Dermis microvascular lymphatic vessel endothelial cell (primary cell): ENCODE measurements around the gene SERPIND1. TPM values are rescaled to one million over a fixed set of nuclear protein-coding genes. Genes with fewer than 3 reads are reported as not detected.
"Not testable (repeated sequence)": the region's sequence is repeated elsewhere in the genome, so short reads cannot be mapped to it uniquely, and the experiment has no call there.

Experiments
- DNase-seq, 2 donors: peaks; one replicate each; pipeline versions ENCODE4 v3.0.0 to v3.0.0-alpha.2; 2010; ENCODE audit warnings: low read depth in 2 of 2
- total RNA-seq: library from RNA; depleted of rRNA; stranded (reverse); fragments of >200 nt; gene quantifications from 2 replicates; pipeline ENCODE4 v1.2.1, GENCODE V29; 2014

The SERPIND1 gene
- total RNA-seq, 1 donor from 2014 or later: under 0.01 TPM

DNA sequence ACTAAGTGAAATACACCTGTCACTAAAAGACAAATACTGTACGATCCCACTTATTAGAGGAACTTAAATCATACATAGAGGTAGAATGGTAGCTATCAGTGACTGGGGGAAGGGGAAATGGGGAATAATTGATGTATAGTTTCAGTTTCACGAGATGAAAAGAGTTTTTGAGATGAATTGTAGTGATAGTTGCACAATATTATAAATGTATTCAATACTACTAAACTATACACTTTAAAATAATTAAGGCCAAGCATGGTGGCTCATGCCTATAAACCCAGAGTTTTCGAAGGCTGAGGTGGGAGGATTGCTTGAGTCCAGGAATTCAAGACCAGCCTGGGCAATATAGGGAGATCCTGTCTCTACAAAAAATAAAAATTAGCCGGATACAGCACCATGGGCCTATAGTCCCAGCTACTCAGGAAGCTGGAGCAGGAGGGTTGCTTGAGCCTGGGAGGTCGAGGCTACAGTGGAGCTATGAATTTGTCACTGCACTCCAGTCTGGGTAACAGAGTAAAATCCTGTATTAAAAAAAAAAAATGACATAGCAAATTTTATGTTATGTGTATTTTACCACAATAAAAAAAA lies 40.4 kb downstream of the SERPIND1 start:
- DNase-seq: no peak

GRCh38 chr22:20815477-20816050 lies 41.7 kb downstream of the SERPIND1 start:
- DNase-seq: no peak

DNA sequence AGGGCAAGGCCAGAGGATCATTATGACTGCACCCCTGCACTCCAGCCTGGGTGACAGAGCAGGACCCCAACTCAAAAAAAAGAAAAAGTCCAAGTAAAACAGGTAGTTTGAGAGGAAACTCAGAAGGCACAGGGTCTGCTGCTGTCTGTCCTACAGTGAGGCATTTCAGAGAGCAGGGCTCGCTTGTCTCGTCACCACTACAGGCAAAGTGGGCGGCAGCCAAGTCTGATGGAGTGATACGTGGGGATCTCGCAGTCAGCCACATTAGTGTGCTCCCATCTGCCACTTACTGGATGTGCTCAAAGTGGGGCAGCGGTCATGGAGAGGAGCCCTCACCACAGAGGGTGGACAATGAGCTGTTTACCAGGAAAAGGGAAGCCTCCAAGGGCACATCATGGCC lies 42.6 kb downstream of the SERPIND1 start:
- DNase-seq: no peak

DNA sequence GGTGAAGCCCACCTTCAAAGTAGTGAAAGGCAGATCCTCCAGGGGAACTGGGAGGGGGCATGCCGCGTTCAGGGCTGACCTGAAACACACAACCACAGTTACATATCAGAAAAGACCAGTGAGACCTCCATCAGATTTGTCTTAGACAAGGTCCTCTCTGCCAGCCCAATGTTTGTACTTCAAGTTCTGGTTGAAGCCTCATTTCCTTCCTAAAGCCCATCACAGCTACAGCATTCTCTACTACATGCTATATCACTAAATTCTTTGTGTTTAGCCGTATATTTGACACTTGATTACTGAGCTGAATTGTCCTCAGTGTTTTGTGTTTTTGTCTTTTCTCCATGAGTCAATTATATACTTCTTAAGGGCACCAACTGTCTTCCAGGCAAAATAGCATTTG lies 44.6 kb downstream of the SERPIND1 start:
- DNase-seq: no peak

DNA sequence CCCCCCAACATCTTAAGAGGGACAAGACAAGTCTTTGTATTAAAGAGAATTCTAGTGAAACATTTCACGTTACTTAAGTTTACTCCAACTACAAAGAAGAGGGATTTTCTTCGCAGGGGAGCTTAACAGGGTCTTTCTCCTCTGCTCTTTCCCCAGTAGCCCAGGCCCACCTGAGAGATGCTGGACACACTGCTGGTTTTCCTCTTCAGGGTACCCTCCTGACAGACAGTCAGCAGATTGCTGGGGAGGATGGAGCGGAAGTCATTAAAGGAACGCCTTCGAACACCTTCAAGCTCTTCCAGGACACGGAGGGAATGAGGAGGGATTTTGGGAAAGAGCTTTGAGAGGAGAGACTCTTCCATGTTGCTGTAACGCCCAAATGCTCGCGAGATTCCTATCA lies 45.6 kb downstream of the SERPIND1 start:
- DNase-seq: no peak

GRCh38 chr22:20821717-20822239 lies 47.9 kb downstream of the SERPIND1 start:
- DNase-seq: not testable (repeated sequence)

GRCh38 chr22:20822240-20822639 lies 48.3 kb downstream of the SERPIND1 start:
- DNase-seq: no peak

GRCh38 chr22:20823264-20823663 lies 49.4 kb downstream of the SERPIND1 start:
- no peak for DNase-seq

DNA sequence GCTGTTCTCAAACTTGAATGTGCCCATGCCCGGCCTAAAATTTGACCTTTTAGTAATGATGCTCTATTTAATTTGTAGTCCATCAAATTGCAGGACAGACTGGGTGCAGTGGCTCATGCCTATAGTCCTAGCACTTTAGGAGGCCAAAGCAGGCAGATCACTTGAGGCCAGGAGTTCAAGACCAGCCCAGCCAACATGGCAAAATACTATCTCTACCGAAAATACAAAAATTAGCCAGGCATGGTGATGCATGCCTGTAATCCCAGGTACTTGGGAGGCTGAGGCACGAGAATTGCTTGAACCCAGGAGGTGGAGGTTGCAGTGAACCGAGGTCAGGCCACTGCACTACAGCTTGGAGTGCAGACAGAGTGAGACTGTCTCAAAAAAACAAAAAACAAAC lies 51.3 kb downstream of the SERPIND1 start:
- not testable (repeated sequence) for DNase-seq

DNA sequence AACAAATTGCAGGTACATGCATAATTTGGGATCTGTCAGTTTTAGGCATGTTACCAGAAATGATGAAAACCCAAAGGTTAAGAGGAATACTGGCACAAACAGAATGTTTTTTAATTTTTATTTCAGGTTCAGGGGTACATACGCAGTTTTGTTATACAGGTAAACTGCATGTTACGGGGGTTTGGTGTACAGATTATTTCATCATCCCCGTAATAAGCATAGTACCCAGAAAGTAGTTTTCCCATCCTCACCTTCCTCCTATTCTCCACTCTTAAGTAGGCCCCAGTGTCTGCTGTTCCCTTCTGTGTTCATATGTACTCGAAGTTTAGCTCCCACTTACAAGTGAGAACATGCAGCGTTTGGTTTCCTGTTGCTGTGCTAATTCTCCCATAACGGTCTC lies 51.7 kb downstream of the SERPIND1 start:
- no peak for DNase-seq

- DNase-seq: not testable (repeated sequence)
Observed at GRCh38 chr22:20826373-20827152, 52.6 kb downstream of the SERPIND1 start.

DNA sequence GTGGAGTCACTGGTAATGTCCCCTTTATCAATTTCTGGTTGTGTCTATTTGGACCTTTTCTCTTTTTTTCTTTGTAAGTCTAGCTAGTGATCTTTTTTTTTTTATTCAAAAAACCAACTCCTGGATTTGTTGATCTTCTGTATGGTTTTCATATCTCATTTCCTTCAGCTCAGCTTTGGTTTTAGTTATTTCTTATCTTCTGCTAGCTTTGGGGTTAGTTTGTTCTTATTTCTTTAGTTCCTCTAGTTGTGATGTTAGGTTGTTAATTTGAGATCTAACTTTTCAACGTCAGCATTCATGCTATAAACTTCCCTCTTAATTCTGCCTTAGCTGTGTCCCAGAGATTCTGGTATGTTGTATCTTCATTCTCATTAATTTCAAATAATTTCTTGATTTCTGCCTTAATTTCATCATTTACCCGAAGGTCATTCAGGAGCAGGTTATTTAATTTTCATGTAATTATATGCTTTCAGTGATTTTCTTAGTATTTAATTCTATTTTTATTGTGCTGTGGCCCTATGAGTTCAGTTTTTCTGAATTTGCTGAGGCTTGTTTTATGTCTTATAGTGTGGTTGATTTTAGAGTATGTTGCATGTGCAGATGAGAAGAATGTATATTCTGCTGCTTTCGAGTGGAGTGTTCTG lies 55.7 kb downstream of the SERPIND1 start:
- no peak for DNase-seq

DNA sequence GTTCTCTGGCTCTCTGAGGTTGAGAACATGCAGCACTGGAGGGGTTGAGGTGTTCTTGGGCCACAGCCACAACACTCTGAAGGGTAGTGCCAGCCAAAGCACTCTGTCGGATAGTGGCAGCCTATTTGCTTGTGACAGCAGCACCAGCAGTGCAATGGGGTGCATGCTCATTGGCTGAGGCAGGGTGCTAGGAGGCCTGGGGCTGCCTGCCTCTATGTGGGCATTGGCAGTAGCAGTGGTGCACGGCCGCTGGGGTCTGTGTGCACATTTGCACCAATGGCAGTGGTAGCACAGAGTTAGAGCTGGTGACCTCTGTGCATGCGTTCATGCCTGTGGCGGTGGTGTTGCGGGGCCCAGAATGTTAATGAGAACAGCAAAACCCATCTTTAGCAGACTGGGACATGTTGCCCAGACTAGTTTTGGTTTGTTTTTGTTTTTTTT lies 59.3 kb downstream of the SERPIND1 start:
- DNase-seq: no peak

DNA sequence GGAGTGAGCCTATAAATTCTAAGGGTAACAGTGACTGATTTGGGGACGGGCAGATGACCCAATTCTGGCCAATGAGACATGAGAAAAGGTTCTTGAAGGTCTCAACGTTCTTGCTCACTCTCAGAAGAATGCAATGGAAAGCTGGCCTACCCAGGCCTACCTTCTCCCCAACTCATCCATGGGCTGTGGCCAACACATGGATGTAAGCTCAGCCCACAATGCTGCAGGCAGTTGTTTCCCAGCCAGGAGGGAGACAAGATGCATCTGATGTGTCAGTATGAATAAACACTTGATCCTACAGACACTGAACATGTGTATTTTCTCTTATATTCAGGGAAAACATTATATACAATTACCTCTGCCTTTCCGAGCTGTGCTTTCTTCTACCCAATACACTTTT lies 60.3 kb downstream of the SERPIND1 start:
- DNase-seq: no peak

DNA sequence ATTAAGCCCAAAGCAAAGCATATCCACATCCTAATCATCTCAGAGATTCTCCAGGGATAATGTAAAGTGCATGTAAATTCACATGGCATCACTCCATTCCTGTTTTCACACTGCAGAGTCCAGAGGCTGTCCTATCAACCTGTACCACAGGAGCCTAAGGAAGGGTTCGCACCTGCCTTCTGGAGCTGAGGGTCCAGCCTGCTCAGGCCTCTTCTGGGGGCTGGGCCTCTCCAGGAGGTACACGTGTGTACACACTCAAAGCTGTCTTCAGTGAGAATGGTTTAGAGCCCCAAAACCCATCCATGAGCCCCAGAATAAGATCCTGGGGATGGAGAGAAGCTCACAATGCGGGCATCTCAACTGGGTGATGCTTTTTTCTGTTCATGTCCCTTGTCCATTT lies 60.8 kb downstream of the SERPIND1 start:
- DNase-seq: no peak

Other genes starting within 250 kb of the SERPIND1 start
- 19.8 and 29.0 TPM in 2 replicates for gene PI4KA, start 84.7 kb downstream of the SERPIND1 start, total RNA-seq
- gene SNAP29, start 84.9 kb downstream of the SERPIND1 start, total RNA-seq: 6.9 and 8.2 TPM in 2 replicates
- gene CRKL, start 143.3 kb downstream of the SERPIND1 start, total RNA-seq: 33.5 and 40.6 TPM in 2 replicates
- under 0.01 and 0.13 TPM in 2 replicates for gene AIFM3, start 193.1 kb downstream of the SERPIND1 start, total RNA-seq
- gene LZTR1, start 208.2 kb downstream of the SERPIND1 start, total RNA-seq: 38.4 and 48.8 TPM in 2 replicates
- 11.0 and 14.8 TPM in 2 replicates for gene THAP7, start 228.0 kb downstream of the SERPIND1 start, total RNA-seq
- gene P2RX6, start 241.1 kb downstream of the SERPIND1 start, total RNA-seq: under 0.01 TPM in 1 of 2 replicates, not detected in the other